Neural cell (in vitro differentiated cells): ENCODE results near the gene PDE9A.

Experiments
- CTCF ChIP-seq: fragments of 450-650 bp; IDR thresholded peaks from 2 replicates; pipeline ENCODE4 v1.5.1; 2014; ENCODE audit warnings: antibody characterized with exemption, mild to moderate bottlenecking, moderate library complexity; ENCODE audit not compliant: poor library complexity, severe bottlenecking
- EZH2 ChIP-seq: fragments of 200-600, 300-800 bp; shearing (Covaris generic), sonication (generic); IDR thresholded peaks from 2 replicates; pipeline ENCODE4 v1.6.1; 2014; ENCODE audit warnings: antibody characterized with exemption, low read length, borderline replicate concordance, mild to moderate bottlenecking; ENCODE audit not compliant: insufficient read depth, poor library complexity, severe bottlenecking
- MXI1 ChIP-seq: fragments of 450-650 bp; conservative IDR thresholded peaks from 2 replicates; pipeline ENCODE4 v1.6.1; 2014; ENCODE audit warnings: antibody characterized with exemption, mild to moderate bottlenecking; ENCODE audit not compliant: poor library complexity, severe bottlenecking
- POLR2AphosphoS5 ChIP-seq: IDR thresholded peaks from 2 replicates; pipeline ENCODE4 v1.6.1; 2012
- TAF1 ChIP-seq: IDR thresholded peaks from 2 replicates; pipeline ENCODE4 v1.6.1; 2012; ENCODE audit warnings: low read depth

- TF ChIP-seq CTCF: no peak
- no peak for TF ChIP-seq TAF1
- TF ChIP-seq EZH2: no peak
- no peak for TF ChIP-seq MXI1
- no peak for TF ChIP-seq POLR2AphosphoS5
Measured at GRCh38 chr21:42706765-42707164, 53.3 kb downstream of the PDE9A start.
